Stimulated activated CD4-positive, alpha-beta T cell treated with anti-CD3 and anti-CD28 coated beads, Interleukin-4, amount 100 ng/mL, for 24 hours (primary cell): Measurements from ENCODE around the gene SCUBE1.

Experiments used
- DNase-seq: peaks from one replicate; pipeline ENCODE4 v3.0.0-alpha.2; 2020

SCUBE1 gene

DNA sequence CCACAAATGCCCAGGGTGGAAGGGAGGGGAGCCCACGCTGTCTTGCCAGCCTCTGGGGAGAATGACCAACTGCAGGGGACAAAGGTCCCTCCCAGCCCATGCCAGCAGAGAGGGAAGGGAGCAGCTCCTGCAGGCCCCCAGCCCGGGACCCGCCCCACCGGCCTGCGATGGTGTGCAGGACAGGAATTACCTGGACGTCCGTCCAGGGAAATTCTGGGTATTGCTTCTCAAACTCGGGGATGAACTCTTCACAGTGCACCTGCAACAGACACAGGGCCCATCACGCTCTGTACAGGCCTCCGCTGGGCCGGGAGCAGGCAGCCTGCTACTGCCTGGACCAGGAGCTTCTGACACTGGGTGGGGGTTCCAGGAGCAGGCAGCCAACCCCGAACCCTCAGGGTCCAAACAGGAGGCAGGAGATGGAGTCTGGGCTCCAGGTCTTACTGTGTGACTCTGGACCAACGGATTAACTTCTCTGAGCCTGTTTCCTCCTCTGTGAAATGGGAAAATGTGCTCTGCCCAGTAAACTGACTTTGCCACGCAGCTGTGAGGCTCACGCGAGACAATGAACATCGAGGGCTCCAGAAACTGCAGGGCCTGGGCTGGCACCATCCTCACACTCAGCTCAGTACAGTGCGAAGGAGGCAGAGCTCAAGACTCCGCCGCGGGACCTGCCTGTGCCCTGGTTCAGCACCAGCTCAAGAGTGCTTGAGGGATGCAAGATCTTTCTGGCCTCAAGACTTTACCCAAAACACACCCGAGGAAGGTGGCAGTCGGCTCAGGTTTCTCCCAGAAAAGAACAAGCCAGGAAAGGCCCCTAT, 173.7 kb downstream of the SCUBE1 start:
- DNase-seq, result no peak

DNA sequence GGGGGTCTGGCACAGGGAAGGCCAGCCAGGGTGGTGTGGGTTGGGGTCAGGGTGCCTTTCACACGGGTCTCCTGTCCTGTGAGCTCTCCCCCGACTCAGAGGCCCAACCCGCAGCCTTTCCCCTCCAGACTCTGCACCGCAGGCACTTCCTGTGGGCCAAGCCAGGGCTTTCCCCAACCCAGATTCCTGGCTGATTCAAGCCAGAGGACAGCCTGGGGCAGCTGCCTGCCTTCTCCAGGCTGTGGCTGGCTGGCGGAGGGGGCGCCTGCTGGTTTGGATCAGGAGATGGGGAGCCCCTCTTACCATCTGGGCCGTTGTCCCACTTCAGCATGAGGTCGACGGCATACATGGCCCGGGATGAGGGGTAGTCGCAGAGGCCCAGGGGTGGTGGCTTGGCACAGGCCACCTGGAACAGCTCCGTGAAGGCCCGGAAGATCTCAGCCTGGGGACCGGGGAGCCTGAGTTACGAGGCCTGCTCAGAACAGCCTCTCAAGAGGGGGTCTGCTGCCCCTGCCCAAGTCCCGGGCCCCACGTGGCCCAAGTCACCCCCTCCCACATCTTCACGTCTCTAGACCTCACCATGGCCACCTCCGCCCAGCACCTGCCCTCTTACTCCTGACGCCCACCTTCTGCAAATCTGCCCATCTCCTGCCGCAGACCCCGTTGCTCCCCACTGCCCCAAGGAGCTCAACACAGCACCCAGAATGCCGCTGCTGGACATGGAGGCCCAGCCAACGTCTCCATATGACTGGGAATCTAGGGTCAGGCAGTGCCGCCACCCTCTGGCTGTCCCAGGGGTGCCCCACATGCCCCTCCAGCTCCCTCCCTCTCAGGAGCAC, 174.5 kb downstream of the SCUBE1 start:
- DNase-seq, result no peak

DNA sequence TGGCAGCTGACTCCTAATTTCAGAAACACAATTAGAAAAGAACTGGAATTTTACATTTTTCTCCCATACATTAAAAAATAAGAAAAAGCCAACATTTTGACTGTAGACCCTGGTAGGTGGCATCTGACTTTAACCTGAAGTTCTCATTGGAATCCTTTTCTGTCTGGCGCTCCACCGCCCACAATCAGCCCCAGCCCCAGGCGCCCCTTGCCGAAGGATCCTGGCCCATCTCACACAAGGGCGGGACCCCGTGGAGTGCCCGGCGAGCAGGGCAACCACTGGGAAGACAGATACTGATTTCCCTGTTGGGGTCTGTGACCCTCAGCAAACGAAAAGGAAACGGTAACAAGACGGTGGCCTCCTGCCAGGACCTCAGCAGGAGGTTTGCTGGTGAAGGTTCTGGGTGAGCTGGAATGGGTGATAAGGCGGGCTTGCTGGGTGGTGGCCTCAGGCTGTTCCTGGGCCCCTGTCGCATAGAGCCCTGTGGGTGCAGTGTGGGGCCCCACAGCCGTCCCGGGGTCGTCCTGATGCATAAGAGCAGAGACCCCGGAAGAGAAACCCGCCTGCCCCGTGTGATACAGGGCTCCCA, 176.1 kb downstream of the SCUBE1 start:
- DNase-seq, result no peak

DNA sequence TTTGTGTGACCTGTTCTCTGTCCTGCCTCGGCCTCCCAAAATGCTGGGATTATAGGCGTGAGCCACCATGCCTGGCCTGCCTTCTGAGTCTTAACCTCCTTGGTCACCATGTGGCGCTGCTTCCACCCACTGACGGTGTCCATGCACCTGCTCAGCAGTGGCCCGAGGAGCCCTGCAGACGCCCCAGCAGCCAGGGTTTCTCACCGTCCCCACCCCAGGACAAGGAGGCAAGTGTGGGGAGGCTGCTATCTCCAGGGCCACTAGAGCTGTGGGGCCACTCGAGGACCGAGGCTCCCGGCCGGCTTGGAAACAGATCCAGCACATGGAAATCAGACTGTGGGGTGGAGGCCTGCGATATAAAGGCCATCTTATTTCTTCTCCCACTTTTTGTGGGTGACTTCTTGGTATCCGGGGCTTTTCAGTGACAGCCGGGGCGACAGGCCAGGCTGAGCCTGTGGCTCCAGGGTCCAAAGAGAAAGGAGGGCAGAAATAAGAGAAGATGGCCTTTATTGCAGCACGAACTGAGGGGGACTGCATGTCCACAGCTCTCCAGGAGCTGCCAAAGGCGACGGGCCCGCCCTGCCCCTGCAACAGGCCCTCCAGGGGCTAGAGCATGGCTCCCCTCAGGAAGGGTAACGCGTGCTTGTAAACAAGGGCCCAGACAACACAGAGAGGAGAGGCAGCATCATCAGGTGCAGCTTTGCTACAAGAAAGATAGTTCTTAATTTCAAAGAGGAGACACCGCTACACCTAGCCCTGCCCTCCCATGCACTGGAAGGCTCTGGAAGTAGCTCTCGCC, 176.8 kb downstream of the SCUBE1 start:
- no peak for DNase-seq

DNA sequence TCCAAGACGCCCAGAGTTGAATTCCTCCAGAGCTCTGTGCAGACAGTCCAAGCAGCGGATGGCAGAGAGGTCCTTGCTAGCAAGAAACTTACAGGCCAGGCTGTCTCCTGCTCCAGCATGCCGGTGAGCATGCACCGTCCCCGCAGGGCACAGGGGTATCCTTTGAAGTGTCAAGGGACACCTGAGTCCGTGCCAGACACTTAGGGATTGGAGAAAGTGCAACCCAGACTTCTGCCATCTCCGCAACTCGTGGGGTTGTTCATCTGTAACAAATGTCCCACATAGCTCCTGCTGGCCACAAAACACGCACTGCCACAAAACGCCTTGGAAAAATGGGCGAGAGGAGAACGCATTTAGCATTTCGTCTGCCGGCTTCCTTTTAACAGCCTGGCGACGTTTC, 178.5 kb downstream of the SCUBE1 start:
- DNase-seq, result no peak

DNA sequence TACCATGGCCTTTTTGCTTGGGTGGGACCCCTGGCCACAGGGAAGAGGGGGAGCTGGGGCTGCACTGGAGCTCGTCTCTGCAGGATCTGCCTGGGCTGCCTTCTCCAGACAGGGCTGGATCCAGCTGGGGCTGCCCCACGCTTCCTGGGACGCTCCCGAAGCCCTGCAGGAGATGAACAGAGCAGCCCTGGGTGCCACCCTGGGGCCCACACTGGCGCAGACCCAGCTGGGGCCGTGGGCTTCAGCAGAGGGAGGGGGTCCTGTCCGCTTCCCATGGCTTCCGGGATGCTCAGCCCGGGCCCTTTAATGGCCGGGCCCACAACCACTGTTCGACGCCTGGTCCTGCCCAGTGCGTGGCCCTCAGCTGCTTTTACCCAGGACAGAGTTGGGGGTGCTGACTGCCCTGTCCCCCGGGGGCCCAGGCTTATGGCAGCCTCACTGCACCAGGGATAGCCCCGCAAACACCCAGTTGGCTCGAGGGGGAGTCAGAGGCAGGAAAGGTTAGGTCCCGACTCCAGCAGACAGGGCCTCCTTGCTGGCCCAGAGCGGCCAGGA, 179.9 kb downstream of the SCUBE1 start:
- no peak for DNase-seq

DNA sequence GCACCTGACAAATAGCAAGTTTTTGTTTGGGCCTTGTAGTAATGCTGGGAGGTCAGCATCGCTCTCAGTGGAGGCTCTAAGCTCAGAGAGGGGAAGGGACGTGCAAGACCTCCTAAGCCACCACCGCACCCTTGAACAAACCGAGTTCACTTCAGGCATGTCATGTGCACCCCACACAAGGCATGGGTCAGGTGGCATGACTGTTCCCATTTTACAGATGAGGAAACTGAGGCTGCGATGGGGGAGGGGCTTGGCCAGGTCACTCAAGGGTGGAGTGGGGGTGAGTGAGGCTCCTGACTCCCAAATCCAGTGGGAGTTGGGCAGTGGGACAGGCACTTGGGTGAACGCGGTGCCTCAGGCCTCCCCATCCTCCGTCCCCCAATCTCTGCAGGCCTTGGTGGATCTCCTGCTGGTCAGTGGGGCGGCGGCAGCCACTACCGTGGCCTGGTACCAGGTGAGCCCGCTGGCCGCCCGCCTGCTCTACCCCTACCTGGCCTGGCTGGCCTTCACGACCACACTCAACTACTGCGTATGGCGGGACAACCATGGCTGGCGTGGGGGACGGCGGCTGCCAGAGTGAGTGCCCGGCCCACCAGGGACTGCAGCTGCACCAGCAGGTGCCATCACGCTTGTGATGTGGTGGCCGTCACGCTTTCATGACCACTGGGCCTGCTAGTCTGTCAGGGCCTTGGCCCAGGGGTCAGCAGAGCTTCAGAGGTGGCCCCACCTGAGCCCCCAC, 180.6 kb downstream of the SCUBE1 start:
- DNase-seq, result no peak

DNA sequence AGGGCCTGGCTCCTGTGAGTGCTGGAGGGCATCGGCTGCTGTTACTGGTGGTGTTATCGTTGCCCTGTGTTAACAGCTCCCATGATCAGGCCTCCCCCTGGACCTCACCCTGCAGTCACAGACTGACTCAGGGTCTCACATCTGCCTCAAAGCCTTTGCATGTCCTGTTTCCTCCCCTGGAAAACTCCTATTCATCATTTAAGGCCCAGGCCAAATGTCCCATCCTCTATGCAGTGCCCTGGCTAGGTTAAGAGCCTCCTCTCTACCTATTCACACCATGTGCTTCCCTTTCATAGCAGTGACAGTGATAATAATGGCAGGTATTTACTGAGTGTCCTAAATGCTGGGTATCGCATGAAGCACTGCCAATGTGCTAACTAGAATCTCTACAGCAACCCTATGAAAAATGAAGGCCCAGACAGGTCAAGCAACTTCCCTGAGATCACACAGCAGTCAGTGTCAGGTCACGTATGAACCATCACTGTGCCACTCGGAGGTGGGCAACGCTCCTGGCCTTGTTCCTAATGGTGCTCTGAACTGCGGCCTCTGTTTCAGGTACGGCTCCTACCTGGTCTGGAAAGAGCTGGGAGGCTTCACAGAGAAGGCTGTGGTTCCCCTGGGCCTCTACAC, 182.6 kb downstream of the SCUBE1 start:
- DNase-seq, result no peak

DNA sequence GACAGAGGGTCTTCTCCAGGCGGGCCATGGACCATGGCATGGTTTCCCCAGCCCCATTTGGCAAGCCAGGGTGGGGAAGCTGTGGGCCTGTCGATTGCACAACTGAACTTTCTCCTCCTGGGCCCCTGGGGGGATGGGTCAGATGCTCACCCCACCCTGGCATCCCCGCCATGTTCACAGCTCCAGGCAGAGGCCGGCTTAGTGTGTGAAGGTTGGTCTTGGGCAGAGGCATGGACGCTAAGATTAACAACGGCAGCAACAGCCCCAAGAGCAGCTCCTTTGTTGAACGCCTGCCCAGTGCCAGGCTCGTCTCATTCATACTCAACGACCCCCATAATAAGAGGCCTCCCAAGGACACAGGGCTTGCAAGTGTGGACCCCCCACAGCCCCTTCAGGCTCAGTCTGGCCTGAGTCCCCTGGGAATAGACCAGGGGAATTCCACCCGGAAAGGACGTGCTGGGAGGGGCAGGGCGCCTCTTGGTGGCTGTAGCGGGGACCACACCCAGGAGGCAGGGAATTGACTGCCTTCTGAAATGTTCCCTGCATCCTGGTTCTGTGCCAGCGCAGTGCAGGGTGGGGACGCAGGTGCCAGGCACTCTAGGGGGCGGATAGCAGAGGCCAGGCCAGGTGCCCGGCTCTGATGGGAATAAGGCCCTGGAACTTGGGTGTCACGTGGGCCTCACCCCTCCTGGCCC, 183.5 kb downstream of the SCUBE1 start:
- no peak for DNase-seq

DNA sequence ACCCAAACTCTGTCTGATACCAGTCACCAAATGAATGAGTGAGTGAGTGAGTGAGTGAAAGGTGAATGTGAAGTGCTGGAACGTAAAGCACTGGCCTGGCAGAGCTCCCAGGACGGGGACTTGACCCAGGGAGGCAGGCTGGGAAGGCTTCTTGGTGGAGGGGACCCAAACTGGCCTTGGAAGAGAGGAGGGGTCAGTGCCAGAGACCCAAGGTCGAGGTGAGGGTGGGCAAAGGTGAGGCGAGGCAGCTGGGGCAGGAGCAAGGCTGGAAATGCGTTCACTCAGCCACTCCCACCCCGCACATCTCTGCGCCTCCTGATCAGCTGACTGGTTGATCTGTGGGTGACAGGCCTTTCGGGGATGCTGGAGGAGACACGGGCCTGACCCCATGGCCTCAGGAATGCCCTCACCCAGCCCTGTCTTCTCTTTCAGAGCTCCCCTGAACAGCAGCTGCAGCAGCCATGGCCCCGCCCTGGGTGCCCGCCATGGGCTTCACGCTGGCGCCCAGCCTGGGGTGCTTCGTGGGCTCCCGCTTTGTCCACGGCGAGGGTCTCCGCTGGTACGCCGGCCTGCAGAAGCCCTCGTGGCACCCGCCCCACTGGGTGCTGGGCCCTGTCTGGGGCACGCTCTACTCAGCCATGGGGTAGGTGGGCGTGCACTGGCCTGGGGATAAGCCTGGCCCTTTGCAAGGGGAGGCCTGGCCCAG, 184.2 kb downstream of the SCUBE1 start:
- no peak for DNase-seq

DNA sequence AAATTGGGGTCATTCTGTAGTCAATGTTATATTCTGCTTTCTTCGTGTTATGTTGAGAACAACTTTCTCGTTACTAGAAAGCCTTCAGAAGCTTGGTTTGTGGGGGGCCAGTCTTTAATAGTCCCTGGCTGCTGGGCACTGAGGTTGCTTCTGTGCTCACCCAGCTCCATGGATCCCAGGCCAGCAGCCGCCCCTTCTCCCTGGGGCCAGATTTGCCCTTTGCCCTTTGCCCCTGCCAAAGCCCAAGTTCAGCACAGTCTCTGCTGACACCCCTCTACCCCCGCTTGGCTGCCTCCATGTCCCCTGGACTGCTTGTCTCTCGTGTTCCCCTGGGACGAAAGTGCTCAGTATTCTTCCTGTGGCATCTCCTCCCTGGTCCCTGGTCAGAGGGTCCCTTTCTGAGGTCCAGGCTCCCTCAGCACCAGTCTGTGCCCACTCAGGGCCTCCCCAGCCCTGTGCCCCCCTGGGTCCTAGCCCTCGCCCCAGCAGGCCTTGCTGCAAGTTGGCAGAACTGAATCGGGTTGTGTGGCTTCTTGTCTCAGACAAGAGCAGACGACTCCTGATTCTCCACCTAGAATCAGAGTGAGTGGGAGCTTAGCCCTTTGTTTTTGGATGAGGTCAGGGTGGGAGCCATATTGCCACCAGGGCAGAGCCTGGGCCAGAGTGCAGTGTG, 185.2 kb downstream of the SCUBE1 start:
- no peak for DNase-seq

DNA sequence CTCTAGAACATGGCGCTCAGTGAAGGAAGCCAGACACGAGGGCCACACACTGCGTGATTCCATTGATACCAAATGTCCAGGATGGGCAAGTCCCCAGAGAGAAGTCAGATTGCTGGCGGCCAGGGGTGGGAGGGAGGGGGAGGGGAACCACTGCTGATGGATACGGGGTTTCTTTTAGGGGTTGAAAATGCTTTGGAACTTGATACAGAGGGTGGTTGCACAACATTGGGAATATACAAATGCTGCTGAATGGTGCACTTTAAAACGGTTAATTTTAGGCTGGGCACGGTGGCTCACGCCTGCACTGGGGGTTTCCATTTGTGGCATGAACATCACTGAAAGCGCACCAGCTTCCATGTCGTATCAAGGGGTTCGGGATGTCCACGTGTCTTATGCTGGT, 186.8 kb downstream of the SCUBE1 start:
- DNase-seq, result no peak

DNA sequence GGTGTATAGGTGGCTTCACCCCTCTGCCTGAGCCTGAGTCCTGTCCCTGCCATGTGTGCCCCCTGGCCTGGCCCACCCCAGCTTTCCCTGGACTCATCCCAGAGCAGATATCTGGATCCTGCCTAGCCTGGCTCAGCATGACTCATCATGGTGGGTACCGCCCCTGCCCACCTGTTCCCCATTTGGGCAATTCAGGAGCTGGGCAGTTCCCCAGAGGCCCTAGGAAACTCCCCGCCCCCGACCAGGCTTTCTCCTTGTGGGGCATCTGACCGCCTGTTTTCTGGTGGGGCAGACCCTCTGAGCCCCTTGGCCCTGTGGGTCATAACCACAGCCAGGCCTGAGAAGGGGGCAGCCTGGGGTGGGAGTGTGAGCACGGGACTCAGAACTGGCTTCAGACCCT, 187.4 kb downstream of the SCUBE1 start:
- DNase-seq, result no peak

DNA sequence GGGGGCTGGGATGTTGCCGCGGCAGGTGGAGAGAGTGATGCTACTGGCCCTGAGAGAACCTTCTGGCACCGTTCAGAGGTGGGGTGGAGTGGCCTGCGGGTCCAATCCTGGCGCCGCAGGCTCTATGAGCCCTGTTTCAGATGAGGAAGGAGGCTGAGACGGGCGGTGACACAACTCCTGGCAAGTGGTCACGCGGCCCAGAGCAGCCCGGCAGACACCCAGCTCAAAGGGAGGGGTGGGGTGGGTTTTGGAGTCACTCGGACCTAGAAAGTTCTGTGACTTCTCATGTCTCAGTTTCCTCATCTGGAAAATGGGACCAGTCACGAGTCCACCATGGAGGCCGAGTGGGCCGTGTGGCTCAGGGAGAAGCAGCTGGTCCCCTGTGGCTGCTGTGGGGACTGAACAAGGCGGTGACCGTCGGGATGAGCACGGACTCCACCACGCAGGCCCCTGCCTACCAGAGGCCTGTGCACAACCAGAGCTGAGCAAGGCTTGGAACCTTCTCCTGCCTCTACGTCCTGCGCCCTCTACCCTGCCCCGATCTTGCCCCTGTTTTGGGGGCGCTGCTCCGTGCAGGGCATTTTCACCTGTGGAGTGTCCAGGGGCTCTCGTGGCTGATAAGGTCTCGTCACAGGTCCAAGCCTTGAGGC, 188.2 kb downstream of the SCUBE1 start:
- DNase-seq, result no peak

DNA sequence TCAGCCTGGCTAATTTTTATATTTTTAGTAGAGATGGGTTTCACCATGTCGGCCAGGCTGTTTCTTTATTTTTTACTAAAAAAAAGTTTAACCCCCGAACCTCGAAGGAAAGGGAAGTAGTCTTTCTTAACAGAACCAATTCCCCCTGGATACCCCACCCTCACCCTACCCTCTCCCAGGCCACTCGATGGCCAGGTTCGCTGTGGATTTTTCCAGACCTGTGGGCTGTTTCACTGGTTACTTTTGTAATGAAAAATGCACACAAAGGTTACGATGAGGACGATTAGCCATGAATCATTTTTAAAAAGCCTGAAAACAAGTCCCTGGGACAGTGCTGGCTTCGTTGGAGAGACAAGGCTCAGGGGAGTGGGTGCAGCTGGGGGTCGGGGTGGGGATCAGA, 189.3 kb downstream of the SCUBE1 start:
- no peak for DNase-seq

DNA sequence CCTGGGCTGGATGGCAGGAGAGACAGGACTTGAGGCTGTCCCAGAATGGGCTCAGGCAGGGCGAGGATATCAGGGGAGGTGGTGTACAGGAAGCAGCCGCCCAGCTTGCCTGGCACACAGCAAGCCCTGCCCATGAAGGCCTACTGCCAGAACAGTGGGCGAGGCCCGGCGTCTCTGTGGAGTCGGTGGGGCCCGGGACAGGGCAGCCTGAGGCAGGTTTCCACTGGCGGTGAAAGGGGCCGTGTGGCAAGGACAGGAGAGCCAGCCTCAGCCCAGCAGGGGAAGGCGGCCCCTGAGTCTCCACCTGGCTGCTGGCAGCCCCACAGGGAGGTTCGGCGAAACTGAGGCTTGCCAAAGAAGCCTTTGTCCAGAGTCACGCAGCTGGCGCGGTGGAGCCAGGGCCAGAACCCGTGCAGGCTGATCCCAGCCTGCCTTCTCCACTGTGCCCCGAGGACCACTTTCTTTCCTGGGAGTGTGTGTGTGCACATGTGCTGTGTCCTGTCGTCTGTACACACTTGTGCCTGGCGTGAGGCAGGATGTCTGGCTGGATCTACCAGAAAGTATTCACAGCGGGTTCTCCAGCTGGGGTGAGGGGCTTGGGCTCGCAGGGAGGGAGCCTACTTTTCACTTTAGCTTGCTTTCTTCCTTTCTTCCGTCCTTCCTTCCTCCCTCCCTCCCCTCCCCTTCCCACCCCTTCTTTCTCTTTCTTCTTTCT, 190.7 kb downstream of the SCUBE1 start:
- peak; percentile 66 for DNase-seq

DNA sequence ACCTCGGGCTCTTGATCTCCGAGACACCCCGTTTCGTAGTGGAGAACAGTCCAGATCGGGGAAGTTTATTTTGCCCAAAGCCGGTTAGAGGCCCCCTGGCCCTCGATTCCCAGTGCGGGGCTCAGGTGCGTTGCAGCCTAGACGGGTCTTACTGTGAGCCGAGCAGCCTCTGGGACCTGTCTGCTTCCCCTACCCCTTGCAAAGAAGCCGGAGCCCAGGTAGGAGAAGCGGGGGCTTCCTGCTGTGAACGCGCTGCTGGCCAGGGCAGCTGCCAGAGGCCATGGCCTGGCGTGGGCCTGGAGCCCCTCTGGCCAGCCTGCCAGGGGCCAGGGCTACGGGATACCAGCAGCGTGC, 191.2 kb downstream of the SCUBE1 start:
- DNase-seq, result no peak

DNA sequence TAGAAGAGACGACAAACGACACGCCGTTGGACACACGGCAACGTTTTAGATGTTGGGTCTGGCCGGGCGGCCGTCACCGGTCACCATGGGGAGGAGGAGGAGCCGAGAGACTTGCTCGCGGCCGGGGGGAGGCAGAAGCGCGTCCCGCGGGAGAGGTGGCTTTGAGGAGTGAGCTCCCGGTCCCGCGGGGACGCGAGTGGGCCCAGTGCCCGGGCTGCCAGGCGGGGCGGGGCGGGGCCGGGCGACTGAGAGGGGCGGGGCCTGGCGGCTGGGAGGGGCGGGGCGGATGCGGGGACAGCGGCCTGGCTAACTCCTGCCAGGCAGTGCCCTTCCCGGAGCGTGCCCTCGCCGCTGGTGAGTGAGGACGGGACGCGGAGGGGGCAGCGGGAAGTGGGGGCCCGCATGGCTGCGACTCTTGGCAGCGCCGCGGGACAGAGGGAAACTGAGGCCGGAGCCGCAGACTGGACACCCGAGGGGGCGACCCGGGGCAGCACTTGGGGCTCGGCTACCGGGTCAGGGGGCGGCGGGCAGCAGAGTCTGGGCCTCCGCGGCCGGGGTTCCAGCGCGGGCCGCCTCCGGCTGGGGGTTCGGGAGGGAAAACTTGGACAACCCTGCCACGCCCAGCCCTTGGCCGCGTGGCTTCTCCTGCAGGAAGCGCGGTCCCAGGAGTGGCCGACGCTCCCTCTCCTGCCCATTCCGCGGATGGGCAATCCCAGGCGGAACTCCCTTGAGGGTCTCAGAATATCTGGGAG, 191.7 kb downstream of the SCUBE1 start, which contains the start of gene TSPO:
Gene TSPO, plus strand, starts transcription at position 309 of the 752 bp plus-strand sequence. CDS start 7,680 bp downstream, outside the sequence.
- DNase-seq, result peak; percentile 57
